PC-3 (cell line): ENCODE measurements around the gene THBS3. TPM values are rescaled to one million over a fixed set of nuclear protein-coding genes. Genes with fewer than 3 reads are reported as not detected.
A peak's percentile ranks its signal among the peaks of the same experiment; 100 is the strongest.

Source experiments
- ATAC-seq: fragments of 200-7000 bp; cut with Tn5 transposase; 2 replicates; pipeline ENCODE4 v1.9.1; 2020; ENCODE audit warnings: mild to moderate bottlenecking, moderate library complexity
- BruUV-seq: library from RNA; stranded (reverse); fragments of 400-500 nt; replicated peaks from 2 replicates; lab custom pipeline; 2021; lab: Mats Ljungman, UMichigan
- CTCF ChIA-PET: fragments of 300-600 bp; sonication (Branson Sonifier 250); formaldehyde crosslinking; loops from one replicate; lab custom pipeline; 2022; ENCODE audit warnings: antibody characterized with exemption; lab: Charles Lee
- POLR2A ChIA-PET: fragments of 300-600 bp; sonication (Branson Sonifier 250); formaldehyde crosslinking; loops from one replicate; lab custom pipeline; 2022; ENCODE audit warnings: antibody characterized with exemption; ENCODE audit not compliant: unreplicated experiment; lab: Charles Lee
- DNase-seq: peaks from one replicate; pipeline ENCODE4 v3.0.0-alpha.2; 2015
- H2AFZ ChIP-seq: fragments of 300-600 bp; sonication (generic); 2 replicates; pipeline ENCODE4 v1.6.0; 2016; ENCODE audit warnings: antibody characterized with exemption, low read length
- H3F3A ChIP-seq: fragments of 300-600 bp; sonication (generic); one replicate; pipeline ENCODE4 v1.6.0; 2017; ENCODE audit warnings: antibody characterized with exemption, low read length, control low read depth, mild to moderate bottlenecking; ENCODE audit not compliant: unreplicated experiment
- H3K27ac ChIP-seq: fragments of 300-600 bp; sonication (generic); 2 replicates; pipeline ENCODE4 v1.5.1; 2016; ENCODE audit warnings: mild to moderate bottlenecking, low read length
- H3K27me3 ChIP-seq: fragments of 300-600 bp; sonication (generic); 2 replicates; pipeline ENCODE4 v1.6.1; 2016; ENCODE audit warnings: low read length, mixed read lengths
- H3K36me3 ChIP-seq: fragments of 300-600 bp; sonication (generic); 2 replicates; pipeline ENCODE4 v1.6.1; 2016; ENCODE audit warnings: low read depth, mixed run types, low read length, mixed read lengths
- H3K4me1 ChIP-seq: fragments of 300-600 bp; sonication (generic); 2 replicates; pipeline ENCODE4 v1.5.1; 2016; ENCODE audit warnings: low read length; ENCODE audit not compliant: insufficient read depth
- H3K4me2 ChIP-seq: fragments of 300-600 bp; sonication (generic); 2 replicates; pipeline ENCODE4 v1.6.0; 2016; ENCODE audit warnings: low read length
- H3K4me3 ChIP-seq: fragments of 300-600 bp; sonication (generic); 2 replicates; pipeline ENCODE4 v1.5.1; 2016; ENCODE audit warnings: mild to moderate bottlenecking, low read length, mixed read lengths
- H3K79me2 ChIP-seq: fragments of 300-600 bp; sonication (generic); 2 replicates; pipeline ENCODE4 v1.6.1; 2017; ENCODE audit warnings: low read length, mixed read lengths
- H3K9ac ChIP-seq: fragments of 300-600 bp; sonication (generic); 2 replicates; pipeline ENCODE4 v1.6.0; 2016; ENCODE audit warnings: mild to moderate bottlenecking, low read length
- H3K9me2 ChIP-seq: fragments of 300-600 bp; sonication (generic); replicated peaks from 2 replicates; pipeline ENCODE4 v1.6.1; 2016; ENCODE audit warnings: mixed run types, low read length, mixed read lengths
- H3K9me3 ChIP-seq: fragments of 300-600 bp; sonication (generic); 2 replicates; pipeline ENCODE4 v1.6.1; 2016; ENCODE audit warnings: low read length, mixed read lengths
- H4K20me1 ChIP-seq: fragments of 300-600 bp; sonication (generic); 2 replicates; pipeline ENCODE4 v1.6.1; 2016; ENCODE audit warnings: low read length, mixed read lengths
- EZH2 ChIP-seq: fragments of 300-600 bp; sonication (generic); IDR thresholded peaks from one replicate; pipeline ENCODE4 v1.6.1; 2017; ENCODE audit warnings: antibody characterized with exemption, mild to moderate bottlenecking, low read length; ENCODE audit not compliant: unreplicated experiment
- EZH2phosphoT487 ChIP-seq: fragments of 300-600 bp; sonication (generic); IDR thresholded peaks from 2 replicates; pipeline ENCODE4 v1.6.1; 2018; ENCODE audit warnings: mild to moderate bottlenecking, antibody characterized with exemption, low read length, borderline replicate concordance
- intact Hi-C: fragments of 100-400 bp; cut with micrococcal nuclease; formaldehyde crosslinking; loops from 2 replicates; pipeline ENCODE4 v1.9.0; 2023
- total RNA-seq: library from RNA; depleted of rRNA; stranded (reverse); fragments of >200 nt; gene quantifications from 2 replicates; pipeline ENCODE4 v1.2.3, GENCODE V29; 2014
- TF ChIP-seq, protein P1 (sequence below): fragments of 300-600 bp; sonication (generic); conservative IDR thresholded peaks from 2 replicates; pipeline ENCODE4 v1.5.1; 2017; ENCODE audit warnings: antibody characterized with exemption, low read depth, mild to moderate bottlenecking, low read length

Gene THBS3
- total RNA-seq, 1 experiment from 2014 or later: 13.0 TPM

- H3K9me3 ChIP-seq: no peaks in the 10 kb centered on the region
- peaks cover 4% of the 10 kb centered on the region; the same call in 1 of the 2 replicates for H3K36me3 ChIP-seq
- ChIA-PET POLR2A (no interaction called here), CTCF (no interaction called here)
- no peak overlapping the region for H2AFZ ChIP-seq
- no peak for DNase-seq
- H3K4me3 ChIP-seq: no peak overlapping the region
- BruUV-seq: no TSS peak
- ATAC-seq: no peak
- H3K27ac ChIP-seq: no peak overlapping the region
- peaks cover 4% of the 10 kb centered on the region; the same call in 1 of the 2 replicates for H3K79me2 ChIP-seq
- no peaks in the 10 kb centered on the region for H3F3A ChIP-seq
- no peaks in the 10 kb centered on the region for H3K9me2 ChIP-seq
- H3K4me1 ChIP-seq: peaks cover 27% of the 10 kb centered on the region
- no peaks in the 10 kb centered on the region for H4K20me1 ChIP-seq
- H3K4me2 ChIP-seq: no peak overlapping the region
- no peaks in the 10 kb centered on the region for H3K27me3 ChIP-seq
- intact Hi-C loops: no loop called here
- H3K9ac ChIP-seq: no peak overlapping the region
- TF ChIP-seq, protein P1, sequence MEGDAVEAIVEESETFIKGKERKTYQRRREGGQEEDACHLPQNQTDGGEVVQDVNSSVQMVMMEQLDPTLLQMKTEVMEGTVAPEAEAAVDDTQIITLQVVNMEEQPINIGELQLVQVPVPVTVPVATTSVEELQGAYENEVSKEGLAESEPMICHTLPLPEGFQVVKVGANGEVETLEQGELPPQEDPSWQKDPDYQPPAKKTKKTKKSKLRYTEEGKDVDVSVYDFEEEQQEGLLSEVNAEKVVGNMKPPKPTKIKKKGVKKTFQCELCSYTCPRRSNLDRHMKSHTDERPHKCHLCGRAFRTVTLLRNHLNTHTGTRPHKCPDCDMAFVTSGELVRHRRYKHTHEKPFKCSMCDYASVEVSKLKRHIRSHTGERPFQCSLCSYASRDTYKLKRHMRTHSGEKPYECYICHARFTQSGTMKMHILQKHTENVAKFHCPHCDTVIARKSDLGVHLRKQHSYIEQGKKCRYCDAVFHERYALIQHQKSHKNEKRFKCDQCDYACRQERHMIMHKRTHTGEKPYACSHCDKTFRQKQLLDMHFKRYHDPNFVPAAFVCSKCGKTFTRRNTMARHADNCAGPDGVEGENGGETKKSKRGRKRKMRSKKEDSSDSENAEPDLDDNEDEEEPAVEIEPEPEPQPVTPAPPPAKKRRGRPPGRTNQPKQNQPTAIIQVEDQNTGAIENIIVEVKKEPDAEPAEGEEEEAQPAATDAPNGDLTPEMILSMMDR: no peak
- no peak for TF ChIP-seq EZH2
- TF ChIP-seq EZH2phosphoT487: no peak
Measured at GRCh38 chr1:155196893-155197638, 10.6 kb downstream of the THBS3 start.

- H3K9ac ChIP-seq: no peak overlapping the region
- CTCF ChIA-PET: no interaction called here
- no TSS peak for BruUV-seq
- H3K4me3 ChIP-seq: peak overlapping the region; percentile 70; the same call in 1 of the 2 replicates
- TF ChIP-seq EZH2: no peak
- TF ChIP-seq EZH2phosphoT487: no peak
- TF ChIP-seq, protein P1: no peak
- H3K4me1 ChIP-seq: peaks cover 27% of the 10 kb centered on the region
- intact Hi-C loops: no loop called here
- no peak overlapping the region for H2AFZ ChIP-seq
- no peaks in the 10 kb centered on the region for H3F3A ChIP-seq
- H4K20me1 ChIP-seq: no peaks in the 10 kb centered on the region
- H3K4me2 ChIP-seq: peak overlapping the region; percentile 91
- DNase-seq (no peak), ATAC-seq (no peak)
- H3K79me2 ChIP-seq: peaks cover 4% of the 10 kb centered on the region; the same call in 1 of the 2 replicates
- no peaks in the 10 kb centered on the region for H3K9me3 ChIP-seq
- no peak overlapping the region for H3K27ac ChIP-seq
- POLR2A ChIA-PET: interaction anchor here (0.7 kb wide), 1 partner anchor 23 kb away, joined by 4 read pairs; the partner anchor contains the start of gene KRTCAP2
- peaks cover 4% of the 10 kb centered on the region; the same call in 1 of the 2 replicates for H3K36me3 ChIP-seq
- no peaks in the 10 kb centered on the region for H3K9me2 ChIP-seq
- H3K27me3 ChIP-seq: no peaks in the 10 kb centered on the region
Measured at GRCh38 chr1:155196103-155196892, 11.4 kb downstream of the THBS3 start.
